ENCODE measurements around the gene DSE.

Gene DSE

DNA sequence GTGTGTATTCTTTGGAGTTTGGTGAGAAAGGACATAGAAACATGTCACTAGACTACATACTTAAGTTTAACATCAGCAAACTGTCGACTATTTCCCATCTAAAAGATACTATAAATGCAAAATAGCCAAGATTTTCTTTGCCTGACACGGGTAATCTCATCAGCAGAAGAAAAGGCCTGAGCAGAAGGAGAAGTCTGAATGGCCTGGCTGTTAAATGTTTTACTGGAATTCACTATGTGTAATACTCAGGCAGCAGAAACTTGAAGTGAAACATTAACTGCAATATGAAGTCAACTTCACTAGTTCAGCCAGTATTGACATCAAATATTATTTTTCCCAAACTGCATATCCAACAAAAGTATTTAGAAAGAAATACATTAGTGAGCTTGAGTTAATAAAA lies 6.4 kb upstream of the DSE start:
- TF ChIP-seq CTCF (IDR thresholded peaks at IDR 0.05) (no peak), ZFX (IDR thresholded peaks at IDR 0.05; ENCODE audit: borderline replicate concordance) (no peak)
- H3K27ac ChIP-seq, result no peak overlapping the region

- H3K27ac ChIP-seq, result no peak overlapping the region
- TF ChIP-seq ZFX (IDR thresholded peaks at IDR 0.05; ENCODE audit: borderline replicate concordance), result no peak
Observed at GRCh38 chr6:116365743-116366142, 5.0 kb upstream of the DSE start.

DNA sequence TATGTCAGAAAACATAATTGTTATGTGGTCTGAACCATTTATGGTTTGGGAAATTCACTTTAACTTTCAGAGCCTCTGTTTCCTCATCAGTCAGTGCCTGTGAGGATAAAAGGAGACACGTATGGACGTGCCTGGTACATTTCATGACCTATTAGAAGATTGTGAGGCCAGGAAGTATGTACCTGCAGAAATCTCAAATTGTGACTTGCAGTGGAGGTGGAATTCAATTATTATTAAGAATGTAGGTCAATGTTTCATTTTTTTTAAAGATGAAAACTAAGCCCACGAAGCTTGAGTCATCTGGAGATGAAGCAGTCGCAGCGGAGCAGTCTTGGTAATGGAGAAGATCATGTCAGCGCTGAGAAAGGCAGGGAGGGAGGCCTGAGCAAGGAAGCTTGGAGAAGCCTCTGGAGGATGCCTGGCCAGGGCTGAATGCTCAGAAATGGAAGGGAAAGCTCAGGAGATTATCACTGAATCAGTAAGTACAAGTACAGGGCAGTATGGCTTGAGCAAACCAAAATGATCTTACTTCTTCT lies 3.9 kb upstream of the DSE start:
- H3K27ac ChIP-seq, result no peak overlapping the region
- TF ChIP-seq CTCF (IDR thresholded peaks at IDR 0.05) (no peak), ZFX (IDR thresholded peaks at IDR 0.05; ENCODE audit: borderline replicate concordance) (no peak)

GRCh38 chr6:116369540-116369939 lies 1.2 kb upstream of the DSE start:
- H3K27ac ChIP-seq, result no peak overlapping the region
- TF ChIP-seq ZFX (IDR thresholded peaks at IDR 0.05; ENCODE audit: borderline replicate concordance), result no peak

DNA sequence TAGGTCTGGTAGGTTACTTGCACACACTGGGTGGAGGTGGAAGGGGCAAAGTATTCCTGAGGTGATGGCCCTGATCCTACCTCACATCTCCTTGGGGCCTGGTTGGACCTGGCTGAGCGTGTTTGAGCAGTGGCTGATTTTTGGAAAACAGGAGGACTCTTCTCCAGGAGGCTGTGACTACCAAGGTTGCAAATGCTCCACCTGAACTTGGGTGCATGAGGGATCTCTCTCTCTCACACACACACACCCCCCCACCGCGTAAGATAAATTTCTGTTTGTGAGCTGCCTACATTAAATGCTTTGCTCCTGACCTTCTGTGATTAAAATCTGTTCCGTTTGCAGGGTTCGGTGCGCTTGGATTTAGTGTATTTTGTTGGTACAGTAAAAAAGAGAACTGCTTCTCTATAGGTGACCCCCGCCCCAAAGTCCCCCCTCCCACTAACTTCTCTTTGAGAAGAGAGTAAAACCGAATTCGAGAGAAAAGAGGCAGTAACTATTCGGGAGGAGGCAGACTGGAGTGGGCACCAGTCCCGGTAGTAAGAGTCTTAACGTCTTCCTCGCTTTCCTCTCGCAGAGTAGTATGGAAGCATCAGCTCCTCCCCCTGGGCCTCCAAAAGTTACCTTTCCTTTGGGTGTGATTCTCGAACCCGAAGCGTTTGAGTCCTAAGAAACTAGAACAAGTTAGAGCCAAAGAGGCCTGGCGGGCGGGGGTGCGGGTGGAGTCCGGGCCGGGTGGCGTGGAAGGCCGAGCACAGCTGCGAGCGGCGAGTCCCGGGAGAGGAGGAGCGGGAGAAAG lies 585 bp upstream of the DSE start:
- TF ChIP-seq CTCF (IDR thresholded peaks at IDR 0.05), result no peak
- no peak for TF ChIP-seq ZFX (IDR thresholded peaks at IDR 0.05; ENCODE audit: borderline replicate concordance)
- H3K27ac ChIP-seq, result no peak overlapping the region

DNA sequence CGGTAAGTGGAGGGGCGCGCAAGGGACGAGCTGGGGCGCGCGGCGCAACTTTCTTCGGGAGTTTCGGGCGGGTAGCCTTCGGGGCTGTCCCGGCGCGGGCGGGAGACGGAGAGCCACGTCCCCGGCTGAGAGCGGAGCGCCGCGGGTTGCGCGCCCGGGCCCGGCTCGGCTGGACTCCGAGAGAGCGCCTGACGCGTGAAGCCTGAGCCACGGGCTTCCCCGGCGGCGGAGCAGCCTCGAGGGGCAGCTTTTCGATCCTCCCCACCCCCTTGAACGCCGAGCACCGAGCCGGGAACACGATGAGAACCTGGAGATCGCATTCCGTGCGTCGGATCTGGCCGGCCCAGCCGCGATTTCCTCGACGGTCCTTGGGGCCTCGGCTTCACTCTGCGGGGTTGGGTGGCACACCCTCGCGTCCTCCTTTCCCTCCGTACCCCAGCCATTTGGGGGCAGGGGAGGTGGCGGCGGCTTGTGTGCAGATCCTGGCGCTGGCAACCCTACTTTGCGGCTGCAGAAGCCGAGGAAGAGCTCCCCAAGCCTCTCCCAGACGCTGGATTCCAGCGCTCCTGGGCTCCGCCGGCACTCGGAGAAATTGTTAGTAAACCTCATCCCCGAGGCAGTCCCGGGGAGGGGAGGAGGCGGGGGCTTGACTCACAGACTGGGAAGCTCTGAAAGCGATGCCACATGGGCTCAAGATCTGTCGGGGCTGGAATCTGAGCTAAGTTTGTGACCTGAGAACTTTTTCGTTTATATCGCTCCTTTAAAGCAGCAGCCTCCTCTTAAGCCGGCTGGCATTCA lies 572 bp downstream of the DSE start:
- H3K27ac ChIP-seq, result no peak overlapping the region
- TF ChIP-seq CTCF (IDR thresholded peaks at IDR 0.05) (no peak), ZFX (IDR thresholded peaks at IDR 0.05; ENCODE audit: borderline replicate concordance) (no peak)

- H3K27ac ChIP-seq, result no peak overlapping the region
Observed at GRCh38 chr6:116371918-116372209, 1.1 kb downstream of the DSE start.

More at GRCh38 chr6:116371918-116372209, 1.1 kb downstream of the DSE start:
- TF ChIP-seq ZFX (IDR thresholded peaks at IDR 0.05; ENCODE audit: borderline replicate concordance) (no peak), CTCF (IDR thresholded peaks at IDR 0.05) (no peak)
